BE2C (cell line): ENCODE measurements around the gene MAP3K9.

Source experiments
- DNase-seq: peaks from one replicate; pipeline ENCODE4 v3.0.0-alpha.2; 2020
- H3K27me3 ChIP-seq: fragments of 250-450 bp; sonication (Bioruptor Pico); 2 replicates; pipeline ENCODE4 v1.5.1; 2020; ENCODE audit warnings: mild to moderate bottlenecking
- H3K36me3 ChIP-seq: fragments of 250-450 bp; sonication (Bioruptor Pico); 2 replicates; pipeline ENCODE4 v1.5.1; 2020; ENCODE audit warnings: mild to moderate bottlenecking
- H3K4me1 ChIP-seq: fragments of 250-450 bp; sonication (Bioruptor Pico); 2 replicates; pipeline ENCODE4 v1.5.1; 2020
- H3K4me3 ChIP-seq: 2 replicates; pipeline ENCODE4 v1.5.1; 2011; ENCODE audit warnings: low read depth, low read length
- H3K9me3 ChIP-seq: fragments of 250-450 bp; sonication (Bioruptor Pico); 2 replicates; pipeline ENCODE4 v1.5.1; 2020
- CTCF ChIP-seq: IDR thresholded peaks from 2 replicates; pipeline ENCODE4 v1.5.1; 2012; ENCODE audit warnings: mild to moderate bottlenecking, low read depth, low read length

MAP3K9 gene

GRCh38 chr14:70699646-70700045 is 109.7 kb downstream of the MAP3K9 start:
- TF ChIP-seq CTCF: no peak
- H3K9me3 ChIP-seq: no peaks in the 10 kb centered on the region
- H3K36me3 ChIP-seq: no peaks in the 10 kb centered on the region
- no peak overlapping the region for H3K4me3 ChIP-seq
- DNase-seq: no peak
- no peaks in the 10 kb centered on the region for H3K4me1 ChIP-seq
- no peaks in the 10 kb centered on the region for H3K27me3 ChIP-seq

GRCh38 chr14:70698288-70698687 is 111.0 kb downstream of the MAP3K9 start:
- Histone ChIP-seq H3K4me3 (no peak overlapping the region), H3K36me3 (no peaks in the 10 kb centered on the region), H3K27me3 (no peaks in the 10 kb centered on the region), H3K9me3 (no peaks in the 10 kb centered on the region), H3K4me1 (no peaks in the 10 kb centered on the region)
- DNase-seq: no peak
- no peak for TF ChIP-seq CTCF

- no peaks in the 10 kb centered on the region for H3K4me1 ChIP-seq
- DNase-seq: no peak
- H3K9me3 ChIP-seq: no peaks in the 10 kb centered on the region
- no peaks in the 10 kb centered on the region for H3K27me3 ChIP-seq
- no peaks in the 10 kb centered on the region for H3K36me3 ChIP-seq
- TF ChIP-seq CTCF: no peak
- no peak overlapping the region for H3K4me3 ChIP-seq
These were observed 111.6 kb downstream of the MAP3K9 start for GRCh38 chr14:70697701-70698100.

GRCh38 chr14:70696026-70696425 is 113.3 kb downstream of the MAP3K9 start:
- Histone ChIP-seq H3K4me3 (no peak overlapping the region), H3K27me3 (no peaks in the 10 kb centered on the region), H3K4me1 (no peaks in the 10 kb centered on the region), H3K36me3 (no peaks in the 10 kb centered on the region), H3K9me3 (no peaks in the 10 kb centered on the region)
- no peak for DNase-seq
- TF ChIP-seq CTCF: no peak

- Histone ChIP-seq H3K9me3 (no peaks in the 10 kb centered on the region), H3K36me3 (no peaks in the 10 kb centered on the region), H3K27me3 (no peaks in the 10 kb centered on the region), H3K4me3 (no peak overlapping the region), H3K4me1 (no peaks in the 10 kb centered on the region)
- TF ChIP-seq CTCF: no peak
- DNase-seq: no peak
These were observed 117.1 kb downstream of the MAP3K9 start for GRCh38 chr14:70692210-70692609.

- no peak for TF ChIP-seq CTCF
These were observed 123.7 kb downstream of the MAP3K9 start for GRCh38 chr14:70685474-70686197.

More at GRCh38 chr14:70685474-70686197, 123.7 kb downstream of the MAP3K9 start:
- Histone ChIP-seq H3K9me3 (no peaks in the 10 kb centered on the region; the same call in 1 of the 2 replicates), H3K4me1 (no peaks in the 10 kb centered on the region), H3K4me3 (no peak overlapping the region), H3K27me3 (peaks cover 5% of the 10 kb centered on the region; the same call in 1 of the 2 replicates), H3K36me3 (no peaks in the 10 kb centered on the region)
- no peak for DNase-seq
